Medulla oblongata (tissue), 1 donor: ENCODE measurements around the gene ACE.

ENCODE experiments used
- DNase-seq: peaks from one replicate; pipeline ENCODE4 v3.0.0-alpha.2; 2015; ENCODE audit errors: extremely low spot score

The ACE gene

GRCh38 chr17:63491413-63491812, 14.6 kb downstream of the ACE start:
- no peak for DNase-seq

- DNase-seq = no peak
Measured at GRCh38 chr17:63491977-63492618, 15.2 kb downstream of the ACE start.

- no peak for DNase-seq
Measured at GRCh38 chr17:63492940-63493339, 16.1 kb downstream of the ACE start.

GRCh38 chr17:63493411-63493810, 16.6 kb downstream of the ACE start:
- no peak for DNase-seq

GRCh38 chr17:63494300-63494928, 17.6 kb downstream of the ACE start:
- no peak for DNase-seq

GRCh38 chr17:63495491-63495890, 18.6 kb downstream of the ACE start:
- DNase-seq = no peak

- DNase-seq = no peak
Measured at GRCh38 chr17:63496177-63496576, 19.3 kb downstream of the ACE start.

GRCh38 chr17:63496663-63497400, 20.0 kb downstream of the ACE start:
- DNase-seq = no peak

GRCh38 chr17:63497708-63498483, 21.0 kb downstream of the ACE start:
- no peak for DNase-seq

- DNase-seq = no peak
Measured at GRCh38 chr17:63498626-63499195, 21.9 kb downstream of the ACE start.

- no peak for DNase-seq
Measured at GRCh38 chr17:63500543-63501390, 23.9 kb downstream of the ACE start.

GRCh38 chr17:63503341-63503705, 26.5 kb downstream of the ACE start:
- DNase-seq = no peak

GRCh38 chr17:63504261-63504660, 27.4 kb downstream of the ACE start:
- no peak for DNase-seq

GRCh38 chr17:63505341-63505740, 28.5 kb downstream of the ACE start:
- DNase-seq = no peak

- DNase-seq = no peak
Measured at GRCh38 chr17:63506627-63507026, 29.8 kb downstream of the ACE start.

GRCh38 chr17:63511331-63511730, 34.5 kb downstream of the ACE start:
- no peak for DNase-seq

GRCh38 chr17:63512388-63512787, 35.5 kb downstream of the ACE start:
- no peak for DNase-seq

- no peak for DNase-seq
Measured at GRCh38 chr17:63512896-63513644, 36.2 kb downstream of the ACE start.

GRCh38 chr17:63514477-63514876, 37.6 kb downstream of the ACE start:
- no peak for DNase-seq

GRCh38 chr17:63514974-63515373, 38.1 kb downstream of the ACE start:
- DNase-seq = no peak
